NCI-H526 treated with DMSO at 0.1 percent for 48 hours (cell line): Measurements from ENCODE around the gene F10.

Source experiments
- DNase-seq: peaks from one replicate; lab custom pipeline; 2025; lab: John Stamatoyannopoulos, UW

The F10 gene

GRCh38 chr13:113171250-113172125 is 48.9 kb downstream of the F10 start:
- DNase-seq, result no peak

GRCh38 chr13:113172419-113172926 is 49.9 kb downstream of the F10 start:
- DNase-seq, result no peak

- DNase-seq, result no peak
Observed at GRCh38 chr13:113176280-113176679, 53.7 kb downstream of the F10 start.

- no peak for DNase-seq
Observed at GRCh38 chr13:113176822-113177221, 54.2 kb downstream of the F10 start.

- DNase-seq, result no peak
Observed at GRCh38 chr13:113178070-113178895, 55.7 kb downstream of the F10 start.

GRCh38 chr13:113178896-113179167 is 56.2 kb downstream of the F10 start:
- no peak for DNase-seq

GRCh38 chr13:113179374-113180230 is 57.0 kb downstream of the F10 start:
- no peak for DNase-seq

- DNase-seq, result no peak
Observed at GRCh38 chr13:113182046-113182445, 59.4 kb downstream of the F10 start.

GRCh38 chr13:113183450-113184129 is 61.0 kb downstream of the F10 start:
- no peak for DNase-seq

GRCh38 chr13:113184568-113185440 is 62.2 kb downstream of the F10 start:
- no peak for DNase-seq

- DNase-seq, result no peak
Observed at GRCh38 chr13:113186061-113186900, 63.7 kb downstream of the F10 start.

- DNase-seq, result no peak
Observed at GRCh38 chr13:113187263-113187669, 64.7 kb downstream of the F10 start.

- no peak for DNase-seq
Observed at GRCh38 chr13:113187883-113188665, 65.5 kb downstream of the F10 start.

- no peak for DNase-seq
Observed at GRCh38 chr13:113190181-113190580, 67.6 kb downstream of the F10 start.

GRCh38 chr13:113192279-113192678 is 69.7 kb downstream of the F10 start:
- no peak for DNase-seq

GRCh38 chr13:113192902-113193301 is 70.3 kb downstream of the F10 start:
- DNase-seq, result no peak

GRCh38 chr13:113195360-113195759 is 72.8 kb downstream of the F10 start:
- no peak for DNase-seq

- DNase-seq, result no peak
Observed at GRCh38 chr13:113196970-113197737, 74.6 kb downstream of the F10 start.
